T47D (cell line): Measurements from ENCODE around the gene ROMO1.
"Not testable (repeated sequence)": the region's sequence is repeated elsewhere in the genome, so short reads cannot be mapped to it uniquely, and the experiment has no call there.

Source experiments
- DNase-seq, 2 experiments: peaks; one replicate each; pipeline versions ENCODE4 v3.0.0 to v3.0.0-alpha.2; 2011 to 2012; ENCODE audit warnings: low read depth in 1 of 2, low spot score in 1 of 2
- JUND ChIP-seq: IDR thresholded peaks from 2 replicates; pipeline ENCODE4 v1.6.1; 2012; ENCODE audit warnings: low read depth
- in situ Hi-C: cut with HindIII; loops from 2 replicates; pipeline ENCODE4 v1.10.0; 2016; ENCODE audit warnings: low sequenced_read_pairs, low pct_unique_long_range_greater_than_20kb

ROMO1 gene

DNA sequence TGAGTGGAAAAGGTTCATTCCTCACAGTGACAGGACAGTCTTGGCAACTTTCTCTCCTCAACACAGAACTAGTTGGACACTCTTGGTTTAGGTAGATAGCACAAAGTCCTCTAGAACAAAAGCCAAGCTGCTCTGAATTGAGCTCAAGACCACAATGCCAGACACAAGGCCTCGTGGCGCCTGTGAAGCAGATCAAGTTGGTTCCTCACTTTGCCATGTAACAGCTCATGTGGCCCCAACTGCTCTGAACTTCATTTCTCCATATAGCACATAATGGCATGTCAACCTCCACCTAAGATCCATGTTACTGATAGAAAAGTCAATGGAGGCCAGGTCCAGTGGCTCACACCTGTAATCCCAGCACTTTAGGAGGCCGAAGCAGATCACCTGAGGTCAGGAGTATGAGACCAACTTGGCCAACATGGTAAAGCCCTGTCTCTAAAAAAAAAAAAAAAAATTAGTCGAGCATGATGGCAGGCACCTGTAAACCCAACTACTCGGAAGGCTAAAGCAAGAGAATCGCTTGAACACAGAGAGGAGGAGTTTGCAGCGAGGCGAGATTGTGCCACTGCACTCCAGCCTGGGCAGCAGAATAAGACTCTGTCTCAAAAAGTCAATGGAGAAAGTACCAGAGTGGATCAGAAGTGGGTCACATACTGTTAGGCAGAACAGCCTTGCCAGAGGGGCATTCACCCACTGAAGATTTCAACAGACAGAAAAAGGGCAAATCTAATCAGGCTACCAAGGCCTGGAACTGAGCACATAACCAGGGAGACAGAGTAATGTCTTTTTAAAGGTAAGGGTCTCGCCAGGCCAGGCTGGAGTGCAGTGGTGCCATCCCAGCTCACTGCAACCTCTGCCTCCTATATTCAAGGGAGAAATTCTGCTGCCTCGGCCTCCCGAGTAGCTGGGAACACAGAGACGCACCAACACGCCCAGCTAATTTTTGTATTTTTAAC is 21.2 kb downstream of the ROMO1 start:
- in situ Hi-C loops = no loop called here
- DNase-seq = no peak
- TF ChIP-seq JUND = no peak

DNA sequence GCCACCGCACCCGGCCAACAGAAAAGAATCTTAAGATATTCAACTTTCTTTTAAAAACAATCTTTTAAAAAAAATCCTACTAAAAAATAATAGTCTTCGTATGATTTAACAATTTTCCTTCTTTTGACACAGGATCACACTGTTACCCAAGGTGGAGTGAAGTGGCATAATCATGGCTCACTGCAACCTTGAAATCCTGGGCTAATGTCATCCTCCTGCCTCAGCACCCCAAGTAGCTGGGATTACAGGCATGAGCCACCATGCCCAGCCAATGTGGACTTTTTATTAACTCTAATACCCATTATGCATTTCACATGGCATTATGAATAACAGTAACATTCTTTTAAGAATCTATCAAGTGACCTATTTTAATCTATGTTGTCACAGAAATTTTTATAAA is 22.0 kb downstream of the ROMO1 start:
- DNase-seq = no peak
- in situ Hi-C loops = no loop called here
- no peak for TF ChIP-seq JUND

DNA sequence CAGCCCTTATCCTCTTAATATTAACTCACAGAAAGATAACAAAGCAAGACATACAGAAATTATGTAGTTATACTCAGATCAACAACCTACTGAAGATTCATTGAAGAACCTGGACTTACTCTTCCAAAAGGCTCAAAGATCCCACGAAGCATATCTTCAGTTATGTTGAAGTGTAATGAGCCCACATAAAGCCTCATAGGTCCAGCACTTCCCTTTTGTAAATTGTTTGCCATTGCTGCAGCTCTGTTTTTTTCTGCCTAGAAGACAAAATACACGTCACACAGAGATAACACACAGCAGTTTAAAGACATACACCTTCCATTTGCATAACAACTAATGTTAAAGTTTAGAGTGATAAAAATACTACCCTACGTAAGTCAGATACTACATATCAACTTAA is 22.4 kb downstream of the ROMO1 start:
- in situ Hi-C loops = no loop called here
- DNase-seq = no peak
- no peak for TF ChIP-seq JUND

- DNase-seq, in situ Hi-C loops: not testable (repeated sequence)
Measured at GRCh38 chr20:35723275-35723639, 24.1 kb downstream of the ROMO1 start.

DNA sequence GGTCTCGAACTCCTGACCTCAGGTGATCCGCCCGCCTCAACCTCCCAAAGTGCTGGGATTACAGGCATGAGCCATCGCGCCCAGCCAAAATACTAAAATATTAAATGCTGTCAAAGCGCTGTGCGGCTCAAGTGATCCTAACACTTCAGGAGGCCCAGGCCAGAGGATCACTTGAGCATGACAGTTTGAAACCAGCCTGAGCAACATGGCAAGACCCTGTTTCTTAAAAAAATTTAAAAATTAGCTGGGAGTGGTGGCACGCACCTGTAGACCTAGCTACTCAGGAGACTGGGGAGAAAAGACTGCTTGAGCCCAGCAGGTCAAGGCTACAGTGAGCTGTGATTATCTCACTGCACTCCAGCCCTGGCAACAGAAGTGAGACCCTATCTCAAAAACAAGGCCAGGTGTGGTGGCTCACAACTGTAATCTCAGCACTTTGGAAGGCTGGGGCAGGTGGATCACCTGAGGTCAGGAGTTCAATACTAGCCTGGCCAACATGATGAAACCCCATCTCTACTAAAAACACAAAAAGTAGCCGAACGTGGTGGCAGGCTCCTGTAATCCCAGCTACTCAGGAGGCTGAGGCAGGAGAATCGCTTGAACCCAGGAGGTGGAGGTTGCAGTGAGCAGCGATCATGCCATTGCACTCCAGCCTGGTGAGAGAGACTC is 24.6 kb downstream of the ROMO1 start:
- DNase-seq, in situ Hi-C loops: not testable (repeated sequence)

DNA sequence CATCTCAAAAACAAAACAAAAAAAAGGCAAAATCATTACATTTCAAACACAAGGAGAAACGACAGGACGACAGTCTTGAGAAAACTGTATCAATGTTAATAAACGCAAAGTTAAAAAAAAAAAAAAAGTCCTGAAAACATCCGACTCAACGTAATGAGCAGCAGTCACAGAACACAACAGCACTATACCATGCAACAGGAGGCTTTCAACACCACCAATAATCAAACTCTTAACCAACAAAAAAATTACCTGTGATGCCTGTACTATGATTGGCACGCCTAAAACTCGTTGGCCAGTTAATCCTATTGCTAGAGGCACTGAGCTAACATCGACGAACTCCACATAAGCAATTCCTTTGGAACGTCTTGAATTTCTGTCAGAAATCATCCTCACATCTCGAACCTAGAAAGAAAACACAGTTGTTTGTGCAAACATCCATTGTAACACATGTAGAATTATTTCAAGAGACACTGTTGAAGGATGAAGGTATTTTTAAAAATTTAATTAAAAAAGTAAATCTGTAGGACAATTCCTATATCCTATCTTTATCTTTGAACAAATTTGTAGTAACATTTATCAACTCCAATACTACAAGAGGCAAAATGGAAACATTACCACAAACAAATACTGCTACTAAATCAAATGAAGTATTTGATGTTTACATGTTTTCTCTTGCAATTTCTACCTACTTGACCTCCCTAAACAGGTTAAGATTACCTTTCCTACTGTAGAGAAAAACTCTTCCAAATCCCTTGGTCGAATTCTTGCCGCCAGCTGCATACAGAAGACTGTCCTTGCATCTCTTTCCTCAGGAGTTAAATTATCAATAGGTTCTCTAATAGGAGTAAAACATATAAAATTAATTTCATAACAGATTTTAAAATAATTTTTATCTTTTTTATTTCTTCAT is 25.4 kb downstream of the ROMO1 start:
- DNase-seq = no peak
- in situ Hi-C loops = no loop called here
- TF ChIP-seq JUND = no peak

GRCh38 chr20:35726842-35727711 is 27.9 kb downstream of the ROMO1 start:
- no peak for TF ChIP-seq JUND
- DNase-seq = no peak
- in situ Hi-C loops = no loop called here

DNA sequence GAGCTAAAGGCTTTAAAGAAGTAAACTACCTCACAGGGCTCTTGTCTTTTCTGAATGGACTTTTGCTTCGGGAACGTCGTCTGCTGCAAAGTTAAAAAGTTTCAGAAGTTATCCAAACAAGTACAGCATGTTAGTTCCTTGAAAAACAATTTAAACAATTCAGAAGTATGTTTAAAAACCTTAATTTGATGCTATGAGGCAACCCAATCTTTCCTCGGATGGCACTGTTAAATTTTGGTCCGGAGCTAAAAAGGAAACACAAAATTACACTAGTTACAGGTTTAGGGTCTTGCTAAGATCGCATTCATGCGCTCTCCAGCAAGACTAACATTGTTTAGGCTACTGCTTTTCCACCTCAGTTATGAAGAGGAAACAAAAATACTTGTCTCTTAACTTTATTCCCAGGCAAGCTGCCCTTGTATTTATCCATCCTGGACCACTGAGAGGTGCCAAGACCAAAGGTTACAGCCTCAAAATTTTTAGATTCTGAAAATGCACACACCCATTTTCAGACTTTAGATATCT is 30.1 kb downstream of the ROMO1 start:
- TF ChIP-seq JUND = no peak
- no peak for DNase-seq
- in situ Hi-C loops = no loop called here

DNA sequence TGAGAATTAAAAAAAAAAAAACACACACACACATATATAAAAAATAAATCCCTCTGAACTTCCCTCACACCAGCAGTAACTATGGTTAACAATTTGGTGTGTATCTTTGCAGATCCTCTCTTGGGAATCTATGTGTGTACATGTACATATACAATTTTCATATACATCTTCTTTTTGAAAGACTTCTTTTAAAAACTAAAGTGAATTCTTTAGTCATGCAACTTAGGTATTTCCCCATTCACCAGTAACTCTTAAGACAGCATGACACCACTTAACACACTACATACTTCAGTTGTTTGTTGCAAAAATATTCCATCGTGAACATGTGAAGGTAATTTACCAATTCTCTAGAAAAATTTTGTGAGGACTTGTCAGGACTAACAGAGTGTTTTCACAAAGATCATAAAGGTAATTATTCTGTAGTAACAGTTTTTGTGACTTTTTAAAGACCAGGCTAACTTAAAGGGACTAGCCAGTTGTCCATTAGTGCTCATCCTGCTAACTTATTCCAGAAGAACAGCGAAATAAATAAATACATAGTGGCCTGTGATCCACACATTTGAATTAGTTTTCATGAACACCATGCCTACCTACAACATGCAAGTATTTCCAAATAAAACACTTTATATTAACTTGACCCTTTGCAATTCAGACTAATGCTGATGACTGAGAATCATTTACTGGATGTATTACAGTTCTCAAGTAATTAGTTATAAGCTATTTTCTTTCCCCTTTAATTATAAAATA is 30.8 kb downstream of the ROMO1 start:
- no peak for TF ChIP-seq JUND
- no peak for DNase-seq
- in situ Hi-C loops = no loop called here

- DNase-seq = no peak
- TF ChIP-seq JUND = no peak
- in situ Hi-C loops = no loop called here
Measured at GRCh38 chr20:35730583-35731468, 31.6 kb downstream of the ROMO1 start.
